Iris pigment epithelial cell (primary cell): ENCODE data around the gene PEF1.

Source experiments
- DNase-seq: peaks from one replicate; pipeline ENCODE4 v3.0.0-alpha.2; 2011; ENCODE audit warnings: low read depth

The PEF1 gene

GRCh38 chr1:31583995-31584868 lies 60.4 kb downstream of the PEF1 start:
- peak; percentile 76 for DNase-seq

GRCh38 chr1:31583082-31583994 lies 61.3 kb downstream of the PEF1 start:
- DNase-seq = no peak

- DNase-seq = no peak
Measured at GRCh38 chr1:31581821-31582810, 62.6 kb downstream of the PEF1 start.

GRCh38 chr1:31580891-31581603 lies 63.6 kb downstream of the PEF1 start:
- DNase-seq = no peak

GRCh38 chr1:31580513-31580870 lies 64.2 kb downstream of the PEF1 start:
- no peak for DNase-seq
